ENCODE data around the gene ARMH3. TPM values are rescaled to one million over a fixed set of nuclear protein-coding genes. Genes with fewer than 3 reads are reported as not detected.

Gene ARMH3
- total and polyA plus RNA-seq, 2 experiments from 2014 or later, result 8.7 to 11.1 TPM

GRCh38 chr10:101972761-101973160, 83.2 kb downstream of the ARMH3 start (continued):
- TF ChIP-seq REST (IDR thresholded peaks at IDR 0.05; ENCODE audit: unreplicated experiment), result no peak
- no peak for TF ChIP-seq STAT1 (IDR thresholded peaks at IDR 0.05; ENCODE audit: unreplicated experiment)

- no peaks in the 10 kb centered on the region for H3K9me3 Mint-ChIP-seq
- no peak for ATAC-seq
- Histone ChIP-seq H2AFZ (no peak overlapping the region), H3K4me3 (no peak overlapping the region), H3K4me2 (no peak overlapping the region), H3K27me3 (ENCODE audit: insufficient read depth) (no peaks in the 10 kb centered on the region), H3K27ac (ENCODE audit: low read depth) (no peak overlapping the region), H3K36me3 (ENCODE audit: insufficient read depth) (no peaks in the 10 kb centered on the region; the same call in 1 of the 2 replicates), H4K20me1 (replicated peaks; ENCODE audit: insufficient read depth) (0 out of 2 replicates have a peak, but pooled peaks cover 4% of the 10 kb centered on the region), H3K79me2 (replicated peaks; ENCODE audit: insufficient read depth) (no peaks in the 10 kb centered on the region), H3K4me1 (ENCODE audit: insufficient read depth) (peaks cover 6% of the 10 kb centered on the region; the same call in 1 of the 2 replicates), H3F3A (replicated peaks; ENCODE audit: low read depth) (no peaks in the 10 kb centered on the region), H3K9me2 (ENCODE audit: insufficient read depth) (no peaks in the 10 kb centered on the region)
- no peak overlapping the region for H3K4me3 Mint-ChIP-seq
- no peak overlapping the region for H3K27ac Mint-ChIP-seq
- no peak for DNase-seq (ENCODE audit: low spot score)
- peaks cover 3% of the 10 kb centered on the region for H3K36me3 Mint-ChIP-seq (ENCODE audit: low read depth)
- H3K27me3 Mint-ChIP-seq (ENCODE audit: insufficient read depth, low read depth, poor library complexity), result no peaks in the 10 kb centered on the region
- TF ChIP-seq EZH2 (IDR thresholded peaks at IDR 0.05; ENCODE audit: low read depth, unreplicated experiment), result no peak
- H3K4me1 Mint-ChIP-seq, result peaks cover 11% of the 10 kb centered on the region
These were observed 86.5 kb downstream of the ARMH3 start for GRCh38 chr10:101969412-101969922.

GRCh38 chr10:101968940-101969321, 87.0 kb downstream of the ARMH3 start:
- H2AFZ ChIP-seq, result no peak overlapping the region
- DNase-seq (ENCODE audit: low spot score), result no peak
- ATAC-seq, result no peak
- 0 out of 2 replicates have a peak, but pooled peaks cover under 1% of the 10 kb centered on the region for H3K4me1 ChIP-seq (ENCODE audit: insufficient read depth)
- Mint-ChIP-seq H3K27ac (no peak overlapping the region), H3K9me3 (no peaks in the 10 kb centered on the region), H3K36me3 (ENCODE audit: low read depth) (peaks cover 7% of the 10 kb centered on the region), H3K4me1 (peaks cover 8% of the 10 kb centered on the region), H3K4me3 (no peak overlapping the region), H3K27me3 (ENCODE audit: insufficient read depth, low read depth, poor library complexity) (no peaks in the 10 kb centered on the region)
- H3F3A ChIP-seq (replicated peaks; ENCODE audit: low read depth), result no peaks in the 10 kb centered on the region
- H3K36me3 ChIP-seq (ENCODE audit: insufficient read depth), result no peaks in the 10 kb centered on the region; the same call in 1 of the 2 replicates
- 0 out of 2 replicates have a peak, but pooled peaks cover 4% of the 10 kb centered on the region for H4K20me1 ChIP-seq (replicated peaks; ENCODE audit: insufficient read depth)
- no peaks in the 10 kb centered on the region for H3K27me3 ChIP-seq (ENCODE audit: insufficient read depth)
- no peaks in the 10 kb centered on the region for H3K79me2 ChIP-seq (replicated peaks; ENCODE audit: insufficient read depth)
- no peaks in the 10 kb centered on the region for H3K9me2 ChIP-seq (ENCODE audit: insufficient read depth)
- H3K27ac ChIP-seq (ENCODE audit: low read depth), result no peak overlapping the region
- no peak overlapping the region for H3K4me3 ChIP-seq
- no peak overlapping the region for H3K4me2 ChIP-seq
- TF ChIP-seq EZH2phosphoT487 (IDR thresholded peaks at IDR 0.05; ENCODE audit: unreplicated experiment) (no peak), EZH2 (IDR thresholded peaks at IDR 0.05; ENCODE audit: low read depth, unreplicated experiment) (no peak), STAT1 (IDR thresholded peaks at IDR 0.05; ENCODE audit: unreplicated experiment) (no peak), JUNB (IDR thresholded peaks at IDR 0.05; ENCODE audit: unreplicated experiment) (no peak), ZNF331 (CRISPR knock-in tag; IDR thresholded peaks at IDR 0.05; ENCODE audit: low read depth) (no peak), ETS1 (IDR thresholded peaks at IDR 0.05) (no peak), NANOG (IDR thresholded peaks at IDR 0.05; ENCODE audit: borderline replicate concordance) (no peak), REST (IDR thresholded peaks at IDR 0.05; ENCODE audit: unreplicated experiment) (no peak), CREB1 (CRISPR knock-in tag; IDR thresholded peaks at IDR 0.05; ENCODE audit: low read depth) (no peak), ZNF114 (CRISPR knock-in tag; IDR thresholded peaks at IDR 0.05) (no peak), POLR2AphosphoS5 (IDR thresholded peaks at IDR 0.05; ENCODE audit: low read depth) (no peak), CTCF (conservative IDR thresholded peaks at IDR 0.05; ENCODE audit: low read depth in 2 of 2) (no peak)
